Brain pericyte (primary cell): ENCODE results near the gene ZNF710.
"Not testable (repeated sequence)": the region's sequence is repeated elsewhere in the genome, so short reads cannot be mapped to it uniquely, and the experiment has no call there.

ENCODE experiments used
- DNase-seq: peaks from one replicate; pipeline ENCODE4 v3.0.0-alpha.2; 2012; ENCODE audit warnings: low read depth, low spot score

ZNF710 gene

GRCh38 chr15:90058775-90059174 is 57.7 kb downstream of the ZNF710 start:
- DNase-seq = no peak

GRCh38 chr15:90059208-90059985 is 58.3 kb downstream of the ZNF710 start:
- no peak for DNase-seq

- no peak for DNase-seq
These were observed 59.7 kb downstream of the ZNF710 start for GRCh38 chr15:90060797-90061196.

GRCh38 chr15:90062023-90062442 is 60.9 kb downstream of the ZNF710 start:
- no peak for DNase-seq

- DNase-seq = no peak
These were observed 61.4 kb downstream of the ZNF710 start for GRCh38 chr15:90062462-90062932.

GRCh38 chr15:90062973-90063769 is 62.0 kb downstream of the ZNF710 start:
- DNase-seq = no peak

GRCh38 chr15:90063770-90064247 is 62.7 kb downstream of the ZNF710 start:
- no peak for DNase-seq

- no peak for DNase-seq
These were observed 64.0 kb downstream of the ZNF710 start for GRCh38 chr15:90064911-90065681.

GRCh38 chr15:90065682-90066049 is 64.5 kb downstream of the ZNF710 start:
- DNase-seq = no peak

- DNase-seq = no peak
These were observed 66.2 kb downstream of the ZNF710 start for GRCh38 chr15:90067181-90067952.

GRCh38 chr15:90067953-90068606 is 67.0 kb downstream of the ZNF710 start:
- DNase-seq = no peak

GRCh38 chr15:90070623-90071022 is 69.5 kb downstream of the ZNF710 start:
- not testable (repeated sequence) for DNase-seq

GRCh38 chr15:90071220-90071807 is 70.2 kb downstream of the ZNF710 start:
- peak; percentile 83 for DNase-seq

- DNase-seq = no peak
These were observed 72.0 kb downstream of the ZNF710 start for GRCh38 chr15:90072978-90073640.

- DNase-seq = no peak
These were observed 72.9 kb downstream of the ZNF710 start for GRCh38 chr15:90074023-90074422.

GRCh38 chr15:90074916-90075315 is 73.8 kb downstream of the ZNF710 start:
- DNase-seq = no peak

- DNase-seq = no peak
These were observed 74.5 kb downstream of the ZNF710 start for GRCh38 chr15:90075420-90076289.

- no peak for DNase-seq
These were observed 75.6 kb downstream of the ZNF710 start for GRCh38 chr15:90076716-90077115.

GRCh38 chr15:90078965-90079364 is 77.8 kb downstream of the ZNF710 start:
- DNase-seq = no peak
